Measurements from ENCODE around the gene AMER2. TPM values are rescaled to one million over a fixed set of nuclear protein-coding genes. Genes with fewer than 3 reads are reported as not detected.

The AMER2 gene
- total RNA-seq, 1 experiment from 2014 or later = not detected

- no peak for DNase-seq
- Mint-ChIP-seq H3K9me3 (ENCODE audit: low read depth, unreplicated experiment) (peaks cover 5% of the 10 kb centered on the region), H3K27ac (ENCODE audit: unreplicated experiment) (no peak overlapping the region), H3K4me1 (ENCODE audit: low read depth, unreplicated experiment) (no peaks in the 10 kb centered on the region), H3K27me3 (ENCODE audit: unreplicated experiment) (peaks cover 72% of the 10 kb centered on the region), H3K4me3 (ENCODE audit: low read depth, unreplicated experiment) (no peak overlapping the region), H3K36me3 (ENCODE audit: insufficient read depth, unreplicated experiment) (no peaks in the 10 kb centered on the region)
- CTCF ChIA-PET = interaction anchor here (1.5 to 1.7 kb wide), 2 partner anchors 8 to 108 kb away, joined by 3 to 4 read pairs; no protein-coding TSS in a partner anchor
- BruUV-seq (replicated peaks) = no TSS peak
- no peak for TF ChIP-seq CTCF (IDR thresholded peaks at IDR 0.05; ENCODE audit: unreplicated experiment)
- intact Hi-C loops (cut with micrococcal nuclease; ENCODE audit: unreplicated experiment) = no loop called here
These were observed 2.9 kb upstream of the AMER2 start for GRCh38 chr13:25175026-25175425.

- no peak overlapping the region for H3K27ac Mint-ChIP-seq (ENCODE audit: unreplicated experiment)
- H3K27me3 Mint-ChIP-seq (ENCODE audit: unreplicated experiment) = peaks cover 65% of the 10 kb centered on the region
- H3K36me3 Mint-ChIP-seq (ENCODE audit: insufficient read depth, unreplicated experiment) = no peaks in the 10 kb centered on the region
- TF ChIP-seq CTCF (IDR thresholded peaks at IDR 0.05; ENCODE audit: unreplicated experiment) = no peak
- intact Hi-C loops (cut with micrococcal nuclease; ENCODE audit: unreplicated experiment) = no loop called here
- H3K9me3 Mint-ChIP-seq (ENCODE audit: low read depth, unreplicated experiment) = peaks cover 5% of the 10 kb centered on the region
- DNase-seq = no peak
- no peak overlapping the region for H3K4me3 Mint-ChIP-seq (ENCODE audit: low read depth, unreplicated experiment)
- no peaks in the 10 kb centered on the region for H3K4me1 Mint-ChIP-seq (ENCODE audit: low read depth, unreplicated experiment)
- CTCF ChIA-PET = interaction anchor here (1.7 kb wide), 1 partner anchor 9 kb away, joined by 4 read pairs; no protein-coding TSS in a partner anchor
- BruUV-seq (replicated peaks) = no TSS peak
These were observed 2.2 kb upstream of the AMER2 start for GRCh38 chr13:25174304-25174703.

- intact Hi-C loops (cut with micrococcal nuclease; ENCODE audit: unreplicated experiment) = no loop called here
- Mint-ChIP-seq H3K9me3 (ENCODE audit: low read depth, unreplicated experiment) (peaks cover 5% of the 10 kb centered on the region), H3K4me3 (ENCODE audit: low read depth, unreplicated experiment) (no peak overlapping the region), H3K27ac (ENCODE audit: unreplicated experiment) (no peak overlapping the region), H3K4me1 (ENCODE audit: low read depth, unreplicated experiment) (no peaks in the 10 kb centered on the region), H3K36me3 (ENCODE audit: insufficient read depth, unreplicated experiment) (no peaks in the 10 kb centered on the region), H3K27me3 (ENCODE audit: unreplicated experiment) (peaks cover 45% of the 10 kb centered on the region)
- CTCF ChIA-PET = no interaction called here
- no TSS peak for BruUV-seq (replicated peaks)
- TF ChIP-seq CTCF (IDR thresholded peaks at IDR 0.05; ENCODE audit: unreplicated experiment) = no peak
- no peak for DNase-seq
These were observed 179 bp upstream of the AMER2 start for GRCh38 chr13:25172303-25172630.

GRCh38 chr13:25171170-25171516 is 945 bp downstream of the AMER2 start:
- TF ChIP-seq CTCF (IDR thresholded peaks at IDR 0.05; ENCODE audit: unreplicated experiment) = no peak
- no peak overlapping the region for H3K27ac Mint-ChIP-seq (ENCODE audit: unreplicated experiment)
- H3K9me3 Mint-ChIP-seq (ENCODE audit: low read depth, unreplicated experiment) = peaks cover 5% of the 10 kb centered on the region
- CTCF ChIA-PET = no interaction called here
- intact Hi-C loops (cut with micrococcal nuclease; ENCODE audit: unreplicated experiment) = no loop called here
- H3K36me3 Mint-ChIP-seq (ENCODE audit: insufficient read depth, unreplicated experiment) = no peaks in the 10 kb centered on the region
- H3K4me1 Mint-ChIP-seq (ENCODE audit: low read depth, unreplicated experiment) = no peaks in the 10 kb centered on the region
- BruUV-seq (replicated peaks) = no TSS peak
- H3K4me3 Mint-ChIP-seq (ENCODE audit: low read depth, unreplicated experiment) = no peak overlapping the region
- DNase-seq = no peak
- H3K27me3 Mint-ChIP-seq (ENCODE audit: unreplicated experiment) = peaks cover 33% of the 10 kb centered on the region

Data from Calu3 (cell line).